H1 (cell line): ENCODE measurements around the gene RTP2. TPM values are rescaled to one million over a fixed set of nuclear protein-coding genes. Genes with fewer than 3 reads are reported as not detected.

Source experiments
- CTCF ChIA-PET: fragments of 300-600 bp; sonication (Branson Sonifier 250); formaldehyde crosslinking; loops from one replicate; lab custom pipeline; 2021; ENCODE audit not compliant: partially characterized antibody; lab: Charles Lee
- POLR2A ChIA-PET: fragments of 300-600 bp; sonication (Branson Sonifier 250); formaldehyde crosslinking; loops from one replicate; lab custom pipeline; 2021; ENCODE audit warnings: inconsistent platforms; ENCODE audit not compliant: partially characterized antibody; lab: Charles Lee
- DNase-seq, 2 experiments: peaks; one replicate each; pipeline versions ENCODE4 v3.0.0 to v3.0.0-alpha.2; 2010 to 2022; ENCODE audit warnings: low spot score in 2 of 2, low read depth in 1 of 2, mixed read lengths in 1 of 2
- FAIRE-seq: peaks from 2 replicates; lab custom pipeline; 2011; peaks lifted over from hg19 to GRCh38; lab: Jason Lieb, UNC
- H2AFZ ChIP-seq: 2 replicates; pipeline ENCODE4 v1.8.1; 2012; ENCODE audit warnings: low read length, inconsistent platforms
- H2AK5ac ChIP-seq: 2 replicates; pipeline ENCODE4 v1.6.1; 2013; ENCODE audit warnings: low read depth, low read length
- H2BK120ac ChIP-seq: replicated peaks from 2 replicates; pipeline ENCODE3; 2013; ENCODE audit warnings: low read depth, low read length, inconsistent platforms
- H2BK12ac ChIP-seq: 2 replicates; pipeline ENCODE4 v1.6.1; 2013; ENCODE audit warnings: low read depth, low read length
- H2BK15ac ChIP-seq: 2 replicates; pipeline ENCODE4 v1.6.1; 2013; ENCODE audit warnings: low read length
- H2BK20ac ChIP-seq: 2 replicates; pipeline ENCODE4 v1.6.1; 2013; ENCODE audit warnings: low read length
- H2BK5ac ChIP-seq: 2 replicates; pipeline ENCODE4 v1.6.1; 2013; ENCODE audit warnings: low read depth, low read length
- H3K14ac ChIP-seq: 2 replicates; pipeline ENCODE4 v1.6.1; 2013; ENCODE audit warnings: inconsistent platforms; ENCODE audit not compliant: insufficient read length
- H3K18ac ChIP-seq: 2 replicates; pipeline ENCODE4 v1.6.1; 2013; ENCODE audit warnings: low read length; ENCODE audit errors: extremely low read depth
- H3K23ac ChIP-seq: 2 replicates; pipeline ENCODE4 v1.6.1; 2013; ENCODE audit warnings: inconsistent platforms; ENCODE audit not compliant: insufficient read length
- H3K23me2 ChIP-seq: 2 replicates; pipeline ENCODE4 v1.6.1; 2013; ENCODE audit warnings: low read depth, low read length
- H3K27ac ChIP-seq: 2 replicates; pipeline ENCODE4 v1.6.1; 2011; ENCODE audit warnings: low read depth, low read length, inconsistent platforms
- H3K27me3 ChIP-seq, 4 experiments: replicated peaks in 1 of 4; 1 replicate in 1 of 4; 2 replicates in 3 of 4; pipeline versions ENCODE4 v1.6.1 to v1.8.1; 2011 to 2013; ENCODE audit warnings: low read length in 3 of 4, mild to moderate bottlenecking in 3 of 4, inconsistent platforms in 2 of 4, mixed read lengths in 2 of 4, moderate library complexity in 1 of 4; ENCODE audit not compliant: control insufficient read depth in 3 of 4, insufficient read depth in 3 of 4; ENCODE audit errors: extremely low read depth in 1 of 4
- H3K36me3 ChIP-seq, 4 experiments: 2 replicates each; pipeline versions ENCODE4 v1.6.1 to v1.8.1; 2011 to 2013; ENCODE audit warnings: mild to moderate bottlenecking in 4 of 4, low read length in 3 of 4, moderate library complexity in 2 of 4, control low read depth in 1 of 4, inconsistent platforms in 1 of 4; ENCODE audit not compliant: insufficient read depth in 4 of 4, control insufficient read depth in 2 of 4
- H3K4ac ChIP-seq: replicated peaks from 2 replicates; pipeline ENCODE3; 2013; ENCODE audit warnings: low read length, low read depth, mixed read lengths, inconsistent platforms; ENCODE audit not compliant: insufficient read length
- H3K4me1 ChIP-seq, 4 experiments: replicated peaks in 1 of 4; 1 replicate in 1 of 4; 2 replicates in 3 of 4; pipeline versions ENCODE4 v1.6.1 to v1.8.1; 2011 to 2013; ENCODE audit warnings: low read length in 3 of 4, inconsistent platforms in 2 of 4, mixed read lengths in 1 of 4; ENCODE audit not compliant: insufficient read depth in 4 of 4, control insufficient read depth in 3 of 4
- H3K4me2 ChIP-seq, 2 experiments: 2 replicates each; pipeline versions ENCODE4 v1.6.1 to v1.8.1; 2011 to 2013; ENCODE audit warnings: low read depth in 2 of 2, low read length in 2 of 2, control low read depth in 1 of 2, inconsistent platforms in 1 of 2, mild to moderate bottlenecking in 1 of 2; ENCODE audit not compliant: insufficient read depth in 1 of 2
- H3K4me3 ChIP-seq, 4 experiments: fragments of 200-600, 300-600 bp in 1 of 4; sonication (generic), shearing (Covaris generic), sonication (Bioruptor Twin) in 1 of 4; 2 replicates each; pipeline versions ENCODE4 v1.5.1 to v1.8.1; 2011 to 2016; ENCODE audit warnings: low read length in 4 of 4, low read depth in 3 of 4, control low read depth in 2 of 4, inconsistent platforms in 2 of 4, mild to moderate bottlenecking in 2 of 4, mixed read lengths in 1 of 4, moderate library complexity in 1 of 4; ENCODE audit not compliant: insufficient read depth in 2 of 4; ENCODE audit errors: extremely low read depth in 1 of 4
- H3K56ac ChIP-seq: replicated peaks from 2 replicates; pipeline ENCODE3; 2013; ENCODE audit warnings: low read depth, mild to moderate bottlenecking, mixed read lengths, low read length, inconsistent platforms; ENCODE audit not compliant: insufficient read length
- H3K79me1 ChIP-seq: 2 replicates; pipeline ENCODE4 v1.6.1; 2013; ENCODE audit warnings: low read depth, low read length, control low read depth
- H3K79me2 ChIP-seq, 2 experiments: 2 replicates each; pipeline versions ENCODE4 v1.6.1 to v1.8.1; 2012 to 2013; ENCODE audit warnings: low read length in 2 of 2, mild to moderate bottlenecking in 2 of 2, inconsistent platforms in 1 of 2; ENCODE audit not compliant: insufficient read depth in 2 of 2, control insufficient read depth in 1 of 2
- H3K9ac ChIP-seq, 4 experiments: replicated peaks in 1 of 4; 1 replicate in 1 of 4; 2 replicates in 3 of 4; pipeline versions ENCODE4 v1.6.1 to v1.8.1; 2011 to 2013; ENCODE audit warnings: low read depth in 3 of 4, low read length in 3 of 4, control low read depth in 2 of 4, mild to moderate bottlenecking in 2 of 4, moderate library complexity in 2 of 4, inconsistent platforms in 1 of 4; ENCODE audit errors: extremely low read depth in 1 of 4
- H3K9me3 ChIP-seq, 2 experiments: 2 replicates each; pipeline versions ENCODE4 v1.6.1 to v1.8.1; 2012 to 2013; ENCODE audit warnings: mild to moderate bottlenecking in 2 of 2, moderate library complexity in 2 of 2, control low read depth in 1 of 2, inconsistent platforms in 1 of 2, low read depth in 1 of 2, low read length in 1 of 2, mixed read lengths in 1 of 2; ENCODE audit not compliant: insufficient read depth in 2 of 2
- H4K20me1 ChIP-seq, 2 experiments: replicated peaks in 1 of 2; 2 replicates each; pipeline versions ENCODE3 to v1.8.1; 2011 to 2013; ENCODE audit warnings: inconsistent platforms in 2 of 2, low read length in 2 of 2, mild to moderate bottlenecking in 1 of 2; ENCODE audit not compliant: insufficient read depth in 2 of 2, control insufficient read depth in 1 of 2
- H4K5ac ChIP-seq: 2 replicates; pipeline ENCODE4 v1.6.1; 2013; ENCODE audit warnings: low read length, low read depth, mixed read lengths, inconsistent platforms; ENCODE audit not compliant: insufficient read length
- H4K8ac ChIP-seq: 2 replicates; pipeline ENCODE4 v1.8.0; 2013; ENCODE audit warnings: mild to moderate bottlenecking, moderate library complexity, low read length, inconsistent platforms; ENCODE audit not compliant: insufficient read depth; ENCODE audit errors: extremely low read depth
- H4K91ac ChIP-seq: replicated peaks from 2 replicates; pipeline ENCODE3; 2013; ENCODE audit warnings: low read length, mixed read lengths, inconsistent platforms; ENCODE audit not compliant: insufficient read length
- GTF2F1 ChIP-seq: IDR thresholded peaks from 2 replicates; pipeline ENCODE4 v1.6.1; 2012; ENCODE audit warnings: low read depth, low read length, improper control_type of control experiment, borderline replicate concordance
- NRF1 ChIP-seq: IDR thresholded peaks from 2 replicates; pipeline ENCODE4 v1.6.1; 2011; ENCODE audit warnings: mild to moderate bottlenecking, low read depth, low read length, improper control_type of control experiment
- RXRA ChIP-seq: IDR thresholded peaks from 2 replicates; pipeline ENCODE4 v1.6.1; 2011; ENCODE audit warnings: low read depth, mild to moderate bottlenecking, low read length, moderate library complexity; ENCODE audit not compliant: insufficient read depth
- SP1 ChIP-seq: IDR thresholded peaks from 2 replicates; pipeline ENCODE4 v1.6.1; 2011; ENCODE audit warnings: low read depth, low read length
- SP2 ChIP-seq: IDR thresholded peaks from 2 replicates; pipeline ENCODE4 v1.6.1; 2012; ENCODE audit warnings: mild to moderate bottlenecking, low read length, inconsistent platforms
- USF2 ChIP-seq: IDR thresholded peaks from 2 replicates; pipeline ENCODE4 v1.6.1; 2011; ENCODE audit warnings: low read length, improper control_type of control experiment
- WGBS, 2 experiments: shearing (Covaris generic) in 1 of 2; methylation state at CpG; one replicate each; pipeline versions ENCODE4 v1.1.6 to v1.1.7; 2013 to 2015; ENCODE audit warnings: low lambda C conversion rate in 2 of 2, mixed read lengths in 2 of 2, inconsistent platforms in 1 of 2, low coverage in 1 of 2, missing lambda C conversion rate in 1 of 2; ENCODE audit not compliant: insufficient replicate concordance in 2 of 2, insufficient coverage in 1 of 2, insufficient read length in 1 of 2; ENCODE audit errors: extremely low coverage in 1 of 2, missing lambda C conversion rate in 1 of 2; 5-methylcytosine and 5-hydroxymethylcytosine counted together
- polyA plus RNA-seq, 7 experiments: library from polyadenylated mRNA; depleted of rRNA in 3 of 7; stranded (reverse) in 5 of 7; unstranded in 2 of 7; fragments of >200 nt in 5 of 7; fragments of 200-250 nt in 2 of 7; gene quantifications; 1 replicate in 5 of 7; 2 replicates in 1 of 7; 4 replicates in 1 of 7; pipeline versions ENCODE4 v1.2.1 to v1.2.3, GENCODE V29; 2011 to 2013; ENCODE audit warnings: missing spikeins in 2 of 7, mixed read lengths in 2 of 7
- total RNA-seq: library from RNA; stranded (reverse); fragmentation: NEBNext Ultra II Directional; extraction: Animal tissue kit (Norgen Biotek cat#: 25700); gene quantifications from 2 replicates; pipeline ENCODE4 v1.2.1, GENCODE V29; 2021
- TF ChIP-seq, protein P1 (sequence below): IDR thresholded peaks from 2 replicates; pipeline ENCODE4 v1.6.1; 2012; ENCODE audit warnings: low read length, inconsistent platforms

Gene RTP2
- total and polyA plus RNA-seq, 2 of the 8 experiments (the other 6 are each of a cell fraction or from before 2014, with no cell fraction given) = not detected

- peak within 1 kb of the TSS; percentile 58 for H2BK120ac ChIP-seq
- 2% methylated on average over 39 of the region's 40 CpGs; no CpG with 5 or more reads in 1 of the 2 experiments for WGBS, 2 experiments
- no peaks in the 10 kb centered on the region for H4K20me1 ChIP-seq
- TF ChIP-seq, protein P1, sequence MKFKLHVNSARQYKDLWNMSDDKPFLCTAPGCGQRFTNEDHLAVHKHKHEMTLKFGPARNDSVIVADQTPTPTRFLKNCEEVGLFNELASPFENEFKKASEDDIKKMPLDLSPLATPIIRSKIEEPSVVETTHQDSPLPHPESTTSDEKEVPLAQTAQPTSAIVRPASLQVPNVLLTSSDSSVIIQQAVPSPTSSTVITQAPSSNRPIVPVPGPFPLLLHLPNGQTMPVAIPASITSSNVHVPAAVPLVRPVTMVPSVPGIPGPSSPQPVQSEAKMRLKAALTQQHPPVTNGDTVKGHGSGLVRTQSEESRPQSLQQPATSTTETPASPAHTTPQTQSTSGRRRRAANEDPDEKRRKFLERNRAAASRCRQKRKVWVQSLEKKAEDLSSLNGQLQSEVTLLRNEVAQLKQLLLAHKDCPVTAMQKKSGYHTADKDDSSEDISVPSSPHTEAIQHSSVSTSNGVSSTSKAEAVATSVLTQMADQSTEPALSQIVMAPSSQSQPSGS = peak; percentile 83; the same call in 1 of the 2 replicates
- peak; percentile 23; the same call in 1 of the 2 replicates for TF ChIP-seq SP1
- TF ChIP-seq SP2 = no peak
- no peak for TF ChIP-seq NRF1
- no peak for TF ChIP-seq RXRA
- peak; percentile 59; the same call in 1 of the 2 replicates for TF ChIP-seq GTF2F1
- peak; percentile 95 for TF ChIP-seq USF2
Measured at GRCh38 chr3:187745201-187746058, 43.1 kb upstream of the RTP2 start, which contains the start of gene BCL6. Gene BCL6 (minus strand): TSS chr3:187745468. CDS start chr3:187733693, 11,775 bp downstream.

More at GRCh38 chr3:187745201-187746058, 43.1 kb upstream of the RTP2 start, which contains the start of gene BCL6:
- Histone ChIP-seq H3K56ac (peak within 1 kb of the TSS; percentile 42), H2BK5ac (peak within 1 kb of the TSS; percentile 97), H3K4me3 (peak within 1 kb of the TSS; percentile 79 to 91 (median 87)), H3K79me2 (peaks cover 0 to 12% of the 10 kb centered on the region in 2 experiments; a peak in 1 of 4 replicates), H3K4me1 (peaks cover 9 to 21% (median 11%) of the 10 kb centered on the region in 4 experiments; a peak in 6 of 7 replicates), H3K79me1 (no peaks in the 10 kb centered on the region), H3K36me3 (no peaks in the 10 kb centered on the region), H4K5ac (peak within 1 kb of the TSS; percentile 52), H2BK12ac (peak within 1 kb of the TSS; percentile 77; the same call in 1 of the 2 replicates), H2BK15ac (no peak within 1 kb of the TSS), H2AK5ac (no peak within 1 kb of the TSS; the same call in 1 of the 2 replicates), H2AFZ (peak within 1 kb of the TSS; percentile 93; the same call in 1 of the 2 replicates), H3K4me2 (peak within 1 kb of the TSS; percentile 86 to 90), H3K9ac (peak within 1 kb of the TSS; percentile 87 to 98 (median 96)), H3K27me3 (peaks cover 0 to 10% (median 5%) of the 10 kb centered on the region in 4 experiments; a peak in 3 of 7 replicates), H3K23ac (no peak within 1 kb of the TSS), H3K4ac (no peak within 1 kb of the TSS), H4K91ac (peak within 1 kb of the TSS; percentile 92), H3K9me3 (no peaks in the 10 kb centered on the region), H3K27ac (peak within 1 kb of the TSS; percentile 100), H3K23me2 (peaks cover 22% of the 10 kb centered on the region), H2BK20ac (no peak within 1 kb of the TSS), H3K14ac (no peak within 1 kb of the TSS), H4K8ac (peak within 1 kb of the TSS; percentile 99), H3K18ac (peak within 1 kb of the TSS; percentile 93; the same call in 1 of the 2 replicates)
- ChIA-PET POLR2A (interaction anchor here (0.7 to 2.9 kb wide), 22 partner anchors 12 to 1209 kb away, joined by 3 to 19 read pairs (median 4); partner anchors contain the start of gene LPP), CTCF (interaction anchor here (0.7 to 1.3 kb wide), 12 partner anchors 25 to 1211 kb away, joined by 3 to 6 read pairs (median 3); partner anchors contain the start of gene LPP)
- peak; percentile 83 to 89 for DNase-seq
- peak; percentile 71 for FAIRE-seq
